Left ventricle myocardium inferior (tissue), 1 donor: ENCODE data around the gene PCED1A. TPM values are rescaled to one million over a fixed set of nuclear protein-coding genes. Genes with fewer than 3 reads are reported as not detected.

Experiments used
- DNase-seq: peaks from one replicate; pipeline ENCODE4 v3.0.0-alpha.2; 2020
- H3K27ac ChIP-seq: fragments of 200-600 bp; replicated peaks from 2 replicates; pipeline ENCODE4 v1.8.0; 2021
- H3K27me3 ChIP-seq: fragments of 200-600 bp; 2 replicates; pipeline ENCODE4 v1.8.0; 2021; ENCODE audit warnings: low read depth
- H3K36me3 ChIP-seq: fragments of 200-600 bp; 2 replicates; pipeline ENCODE4 v1.8.0; 2021
- H3K4me1 ChIP-seq: fragments of 200-600 bp; 2 replicates; pipeline ENCODE4 v1.8.0; 2021
- H3K4me3 ChIP-seq: fragments of 200-600 bp; 2 replicates; pipeline ENCODE4 v1.8.0; 2021; ENCODE audit warnings: mild to moderate bottlenecking, moderate library complexity
- H3K9me3 ChIP-seq: fragments of 200-600 bp; replicated peaks from 2 replicates; pipeline ENCODE4 v1.8.0; 2021
- intact Hi-C: fragments of 100-400 bp; cut with micrococcal nuclease; formaldehyde crosslinking; loops from one replicate; pipeline ENCODE4 v1.11.0; 2022
- total RNA-seq: library from RNA; stranded (reverse); fragmentation: NEBNext Ultra II Directional; extraction: Animal tissue kit (Norgen Biotek cat#: 25700); gene quantifications from one replicate; pipeline ENCODE4 v1.2.1, GENCODE V29; 2021
- TF ChIP-seq, protein P1 (sequence below): fragments of 200-600 bp; IDR thresholded peaks from 2 replicates; pipeline ENCODE4 v1.8.0; 2021; ENCODE audit warnings: antibody characterized with exemption, mild to moderate bottlenecking, borderline replicate concordance
- donor health status: DM: no; HTN: yes; CAD: no; lungs with severe emphysema.

PCED1A gene
- total RNA-seq, 1 donor from 2014 or later = 9.4 TPM

DNA sequence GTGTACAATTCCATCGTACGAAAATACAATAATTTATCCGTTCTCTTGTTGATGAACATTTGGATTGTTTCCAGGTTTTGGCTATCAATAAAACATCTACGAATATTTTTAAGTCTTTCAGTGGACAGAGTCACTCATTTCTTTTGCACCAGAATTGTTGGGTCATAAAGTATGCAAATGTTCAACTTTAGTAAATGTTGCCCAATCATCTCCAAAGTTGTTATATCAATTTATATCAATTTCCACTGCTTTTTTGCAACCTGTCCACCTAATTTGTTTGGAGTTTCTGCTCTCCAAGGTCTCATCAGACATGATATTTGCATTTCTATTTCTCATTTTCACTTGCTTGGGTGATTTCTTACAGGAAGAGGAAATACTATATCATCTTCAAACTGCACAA, 13.8 kb downstream of the PCED1A start:
- intact Hi-C loops = no loop called here
- H3K4me1 ChIP-seq = no peaks in the 10 kb centered on the region
- TF ChIP-seq, protein P1, sequence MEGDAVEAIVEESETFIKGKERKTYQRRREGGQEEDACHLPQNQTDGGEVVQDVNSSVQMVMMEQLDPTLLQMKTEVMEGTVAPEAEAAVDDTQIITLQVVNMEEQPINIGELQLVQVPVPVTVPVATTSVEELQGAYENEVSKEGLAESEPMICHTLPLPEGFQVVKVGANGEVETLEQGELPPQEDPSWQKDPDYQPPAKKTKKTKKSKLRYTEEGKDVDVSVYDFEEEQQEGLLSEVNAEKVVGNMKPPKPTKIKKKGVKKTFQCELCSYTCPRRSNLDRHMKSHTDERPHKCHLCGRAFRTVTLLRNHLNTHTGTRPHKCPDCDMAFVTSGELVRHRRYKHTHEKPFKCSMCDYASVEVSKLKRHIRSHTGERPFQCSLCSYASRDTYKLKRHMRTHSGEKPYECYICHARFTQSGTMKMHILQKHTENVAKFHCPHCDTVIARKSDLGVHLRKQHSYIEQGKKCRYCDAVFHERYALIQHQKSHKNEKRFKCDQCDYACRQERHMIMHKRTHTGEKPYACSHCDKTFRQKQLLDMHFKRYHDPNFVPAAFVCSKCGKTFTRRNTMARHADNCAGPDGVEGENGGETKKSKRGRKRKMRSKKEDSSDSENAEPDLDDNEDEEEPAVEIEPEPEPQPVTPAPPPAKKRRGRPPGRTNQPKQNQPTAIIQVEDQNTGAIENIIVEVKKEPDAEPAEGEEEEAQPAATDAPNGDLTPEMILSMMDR = no peak
- H3K27me3 ChIP-seq = peaks cover 57% of the 10 kb centered on the region
- H3K27ac ChIP-seq = no peak overlapping the region
- no peak overlapping the region for H3K4me3 ChIP-seq
- DNase-seq = no peak
- H3K9me3 ChIP-seq = no peaks in the 10 kb centered on the region
- no peaks in the 10 kb centered on the region for H3K36me3 ChIP-seq

DNA sequence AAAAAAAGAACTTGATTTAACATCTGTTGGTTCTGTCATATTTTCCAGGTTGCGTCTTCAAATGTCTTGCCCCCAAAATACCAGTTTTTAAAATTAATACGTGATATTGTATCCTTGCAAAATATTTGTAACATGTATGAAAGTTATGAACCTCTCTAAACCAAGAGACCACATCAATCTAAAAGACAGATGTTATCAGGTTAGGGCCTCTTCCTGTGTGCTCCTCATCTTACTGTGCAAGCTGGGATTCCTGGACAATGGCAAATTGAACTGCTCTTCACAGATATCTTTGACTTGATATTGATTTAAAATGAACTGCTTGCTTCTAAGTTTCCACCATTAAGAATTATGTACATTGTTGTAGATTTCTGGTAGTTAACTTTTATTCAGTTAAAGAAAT, 14.7 kb downstream of the PCED1A start:
- no peak for DNase-seq
- Histone ChIP-seq H3K27me3 (peaks cover 66% of the 10 kb centered on the region), H3K36me3 (no peaks in the 10 kb centered on the region), H3K9me3 (no peaks in the 10 kb centered on the region), H3K4me3 (no peak overlapping the region), H3K4me1 (peaks cover 5% of the 10 kb centered on the region), H3K27ac (no peak overlapping the region)
- TF ChIP-seq, protein P1 = no peak
- intact Hi-C loops = no loop called here

DNA sequence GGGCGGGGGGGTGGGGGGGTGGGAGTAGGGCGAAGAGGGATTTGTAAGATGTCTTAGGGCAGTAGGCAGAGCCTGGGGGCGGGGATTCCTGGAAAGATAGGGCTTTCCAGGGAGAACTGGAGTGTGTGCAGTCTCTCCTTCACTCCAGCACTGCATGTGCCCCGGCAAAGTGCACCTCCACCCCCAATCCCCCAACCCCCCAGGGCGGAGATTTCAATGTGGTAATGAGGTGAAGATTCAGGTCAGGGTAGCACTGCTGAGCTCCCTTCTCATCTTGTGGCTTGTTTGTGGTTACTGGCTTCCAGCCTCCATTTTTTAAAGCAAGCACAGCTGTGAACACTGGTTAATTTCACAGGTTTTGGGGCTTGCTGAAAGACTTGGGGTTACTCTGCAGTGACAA, 18.4 kb downstream of the PCED1A start:
- TF ChIP-seq, protein P1 = no peak
- peaks cover 68% of the 10 kb centered on the region for H3K27me3 ChIP-seq
- no peaks in the 10 kb centered on the region for H3K36me3 ChIP-seq

DNA sequence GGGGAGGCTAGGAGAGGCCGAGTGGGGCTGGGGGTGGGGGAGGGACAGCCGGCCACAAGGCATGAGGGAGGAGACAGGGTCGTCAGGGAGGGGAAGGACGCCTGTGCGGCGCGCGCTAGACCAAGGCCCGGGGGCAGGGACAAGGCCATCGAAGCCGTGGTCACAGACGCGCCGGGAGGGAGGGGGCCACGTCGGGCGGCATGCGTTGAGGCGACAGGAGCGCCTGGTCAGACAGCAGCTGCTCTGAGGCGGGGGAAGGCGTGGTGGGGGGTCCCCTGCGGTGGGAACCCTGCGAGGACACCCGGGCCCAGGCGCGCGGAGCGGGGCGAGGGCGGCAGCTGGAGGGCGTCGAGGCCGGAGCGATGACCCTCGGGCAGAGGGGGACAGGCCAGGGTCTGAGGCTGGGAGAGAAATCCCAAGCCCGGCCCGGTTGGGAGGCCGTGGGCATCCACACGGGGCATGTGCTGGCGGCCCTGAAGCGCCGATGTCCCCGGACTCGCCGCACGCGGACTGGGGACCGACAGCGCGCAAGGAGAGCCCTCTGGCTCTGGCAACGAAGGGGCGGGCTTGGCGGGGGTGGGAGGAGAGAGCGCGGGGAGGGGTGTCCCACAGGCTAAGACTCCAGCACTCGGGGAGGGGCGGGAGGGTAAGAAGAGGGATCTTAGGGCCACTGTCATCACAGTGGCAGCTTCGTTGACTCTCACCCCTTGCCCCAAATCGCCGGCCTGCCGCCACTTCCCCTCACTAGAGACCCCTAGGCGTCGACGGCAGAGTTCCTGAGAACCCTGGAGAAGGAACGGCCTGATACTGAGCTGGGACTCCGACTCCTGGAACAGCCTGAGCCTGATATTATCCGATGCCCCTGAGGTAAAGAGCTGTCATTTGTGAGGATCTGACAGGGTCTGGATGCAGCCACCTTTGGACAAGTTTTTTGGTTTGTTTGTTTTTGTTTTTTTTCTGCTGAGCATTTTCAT, 19.3 kb downstream of the PCED1A start:
- H3K36me3 ChIP-seq = no peaks in the 10 kb centered on the region
- H3K27ac ChIP-seq = no peak overlapping the region
- no peaks in the 10 kb centered on the region for H3K9me3 ChIP-seq
- H3K4me3 ChIP-seq = peak overlapping the region; percentile 37
- TF ChIP-seq, protein P1 = no peak
- peaks cover 13% of the 10 kb centered on the region for H3K4me1 ChIP-seq
- intact Hi-C loops = no loop called here
- DNase-seq = no peak
- peaks cover 65% of the 10 kb centered on the region for H3K27me3 ChIP-seq

More for the DNA sequence above, 18.4 kb downstream of the PCED1A start:
- H3K9me3 ChIP-seq = no peaks in the 10 kb centered on the region
- no peak overlapping the region for H3K27ac ChIP-seq
- H3K4me1 ChIP-seq = peaks cover 13% of the 10 kb centered on the region
- intact Hi-C loops = no loop called here
- no peak for DNase-seq
- H3K4me3 ChIP-seq = no peak overlapping the region

DNA sequence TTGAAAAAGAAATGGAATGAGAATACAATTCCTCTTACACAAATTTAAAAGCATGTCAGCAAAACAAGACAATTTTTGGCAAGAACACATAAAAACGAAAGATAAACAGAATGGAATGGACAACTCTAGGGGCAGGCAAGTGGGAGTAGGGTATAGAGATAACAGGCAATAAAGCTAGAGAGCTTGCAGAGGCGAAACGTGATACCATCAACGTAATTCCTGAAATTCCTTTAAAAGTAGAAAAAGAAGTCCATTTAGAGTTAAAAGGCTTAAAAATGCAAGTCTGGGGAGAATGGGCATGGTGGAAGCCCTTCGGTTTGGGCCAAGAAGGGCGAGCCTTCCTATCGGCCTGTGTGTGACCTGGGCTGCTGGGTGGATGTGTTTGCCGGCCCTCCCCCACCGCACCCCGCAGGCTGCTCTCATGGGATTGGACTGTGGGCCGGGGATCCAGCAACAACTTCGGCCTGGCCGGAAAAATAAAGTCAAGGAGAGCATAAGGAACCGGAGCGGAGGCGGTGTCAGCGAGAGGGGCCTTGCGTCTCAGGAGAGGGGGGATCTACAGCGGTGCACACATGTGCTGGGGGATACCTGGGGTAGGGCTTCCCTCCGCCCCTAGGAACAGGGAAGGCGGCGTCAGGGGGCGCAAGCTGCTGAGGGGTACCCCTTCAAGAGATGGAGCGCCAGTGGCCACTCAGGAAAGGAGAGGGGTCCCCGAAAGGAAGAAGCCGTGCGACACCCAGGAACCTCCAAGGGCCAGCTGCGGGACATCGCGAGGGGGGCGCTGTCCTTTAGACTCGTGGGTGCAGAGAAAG, 20.2 kb downstream of the PCED1A start:
- Histone ChIP-seq H3K27ac (no peak overlapping the region), H3K27me3 (peaks cover 59% of the 10 kb centered on the region), H3K4me3 (peak overlapping the region; percentile 37), H3K9me3 (no peaks in the 10 kb centered on the region), H3K4me1 (peaks cover 13% of the 10 kb centered on the region), H3K36me3 (no peaks in the 10 kb centered on the region)
- intact Hi-C loops = no loop called here
- no peak for DNase-seq
- TF ChIP-seq, protein P1 = no peak
